Stimulated activated CD8-positive, alpha-beta memory T cell treated with anti-CD3 and anti-CD28 coated beads, Interleukin-7, amount 100 ng/mL, for 48 hours (primary cell): ENCODE data around the gene ZNF804B.
"Not testable (repeated sequence)": the region's sequence is repeated elsewhere in the genome, so short reads cannot be mapped to it uniquely, and the experiment has no call there.

Source experiments
- DNase-seq, 2 donors: peaks; one replicate each; pipeline ENCODE4 v3.0.0-alpha.2; 2020; ENCODE audit warnings: low read depth in 1 of 2; ENCODE audit errors: extremely low read depth in 1 of 2

The ZNF804B gene

GRCh38 chr7:89073776-89074175 lies 314.3 kb downstream of the ZNF804B start:
- no peak for DNase-seq

- DNase-seq, result no peak
Observed at GRCh38 chr7:89077992-89078391, 318.5 kb downstream of the ZNF804B start.

- no peak for DNase-seq
Observed at GRCh38 chr7:89085580-89085979, 326.1 kb downstream of the ZNF804B start.

GRCh38 chr7:89091550-89091949 lies 332.1 kb downstream of the ZNF804B start:
- DNase-seq, result no peak

GRCh38 chr7:89094269-89094668 lies 334.8 kb downstream of the ZNF804B start:
- DNase-seq, result no peak

GRCh38 chr7:89103564-89103963 lies 344.1 kb downstream of the ZNF804B start:
- DNase-seq, result no peak

- DNase-seq, result no peak
Observed at GRCh38 chr7:89104748-89105685, 345.5 kb downstream of the ZNF804B start.

GRCh38 chr7:89123871-89124270 lies 364.4 kb downstream of the ZNF804B start:
- no peak for DNase-seq

GRCh38 chr7:89129600-89130375 lies 370.3 kb downstream of the ZNF804B start:
- DNase-seq, result no peak

GRCh38 chr7:89133357-89133756 lies 373.9 kb downstream of the ZNF804B start:
- no peak for DNase-seq

- DNase-seq, result no peak
Observed at GRCh38 chr7:89133819-89134218, 374.3 kb downstream of the ZNF804B start.

GRCh38 chr7:89145801-89146200 lies 386.3 kb downstream of the ZNF804B start:
- DNase-seq, result no peak

GRCh38 chr7:89160107-89160506 lies 400.6 kb downstream of the ZNF804B start:
- DNase-seq, result no peak

GRCh38 chr7:89165421-89165820 lies 405.9 kb downstream of the ZNF804B start:
- DNase-seq, result no peak

- no peak for DNase-seq
Observed at GRCh38 chr7:89170628-89171027, 411.1 kb downstream of the ZNF804B start.

- DNase-seq, result no peak
Observed at GRCh38 chr7:89182116-89182515, 422.6 kb downstream of the ZNF804B start.

GRCh38 chr7:89183712-89184111 lies 424.2 kb downstream of the ZNF804B start:
- no peak for DNase-seq

- DNase-seq, result no peak
Observed at GRCh38 chr7:89200758-89201157, 441.3 kb downstream of the ZNF804B start.

GRCh38 chr7:89223900-89224395 lies 464.4 kb downstream of the ZNF804B start:
- DNase-seq, result no peak

- DNase-seq, result not testable (repeated sequence)
Observed at GRCh38 chr7:89228688-89229171, 469.2 kb downstream of the ZNF804B start.

- DNase-seq, result no peak
Observed at GRCh38 chr7:89238156-89238555, 478.7 kb downstream of the ZNF804B start.
